H9 (cell line): ENCODE measurements around the gene PLEKHO2. TPM values are rescaled to one million over a fixed set of nuclear protein-coding genes. Genes with fewer than 3 reads are reported as not detected.
A peak's percentile ranks its signal among the peaks of the same experiment; 100 is the strongest.

ENCODE experiments used
- DNase-seq: peaks from one replicate; pipeline ENCODE4 v3.0.0-alpha.2; 2017
- H2AFZ ChIP-seq: one replicate; pipeline ENCODE4 v1.6.1; 2013; ENCODE audit warnings: mild to moderate bottlenecking, low read length, control low read depth, moderate library complexity
- H2AK5ac ChIP-seq: 2 replicates; pipeline ENCODE4 v1.6.1; 2013; ENCODE audit warnings: low read length, control low read depth, mixed read lengths; ENCODE audit not compliant: insufficient read length
- H2BK120ac ChIP-seq: one replicate; pipeline ENCODE4 v1.6.1; 2013; ENCODE audit warnings: low read depth, mild to moderate bottlenecking, low read length, control low read depth, inconsistent platforms; ENCODE audit not compliant: poor library complexity, severe bottlenecking
- H2BK12ac ChIP-seq: 2 replicates; pipeline ENCODE4 v1.6.1; 2013; ENCODE audit warnings: low read length, control low read depth, mixed read lengths, low read depth; ENCODE audit not compliant: insufficient read length
- H2BK15ac ChIP-seq: 2 replicates; pipeline ENCODE4 v1.6.1; 2013; ENCODE audit warnings: low read depth, low read length, control low read depth
- H2BK20ac ChIP-seq: one replicate; pipeline ENCODE4 v1.6.1; 2013; ENCODE audit warnings: low read depth, mild to moderate bottlenecking, low read length, control low read depth, inconsistent platforms; ENCODE audit not compliant: poor library complexity, severe bottlenecking
- H2BK5ac ChIP-seq: 2 replicates; pipeline ENCODE4 v1.6.1; 2013; ENCODE audit warnings: low read length, control low read depth, mixed read lengths; ENCODE audit not compliant: insufficient read length
- H3K14ac ChIP-seq: 2 replicates; pipeline ENCODE4 v1.6.1; 2013; ENCODE audit warnings: low read length, control low read depth; ENCODE audit not compliant: insufficient read depth
- H3K18ac ChIP-seq: 2 replicates; pipeline ENCODE4 v1.6.1; 2013; ENCODE audit warnings: low read depth, mild to moderate bottlenecking, mixed read lengths, low read length, control low read depth; ENCODE audit not compliant: insufficient read length
- H3K23ac ChIP-seq: 2 replicates; pipeline ENCODE4 v1.6.1; 2013; ENCODE audit warnings: low read length, control low read depth, mixed read lengths, low read depth; ENCODE audit not compliant: insufficient read length
- H3K23me2 ChIP-seq: 2 replicates; pipeline ENCODE4 v1.6.1; 2013; ENCODE audit warnings: low read depth, mild to moderate bottlenecking, mixed read lengths, low read length, control low read depth; ENCODE audit not compliant: insufficient read length, poor library complexity, severe bottlenecking
- H3K27ac ChIP-seq: 2 replicates; pipeline ENCODE4 v1.5.1; 2013; ENCODE audit warnings: low read length, control low read depth, mixed read lengths, low read depth; ENCODE audit not compliant: insufficient read length
- H3K27me3 ChIP-seq: 2 replicates; pipeline ENCODE4 v1.6.1; 2013; ENCODE audit warnings: low read length, control low read depth, inconsistent platforms; ENCODE audit not compliant: insufficient read depth
- H3K4ac ChIP-seq: 2 replicates; pipeline ENCODE4 v1.6.1; 2013; ENCODE audit warnings: low read depth, mild to moderate bottlenecking, control low read depth, inconsistent platforms, low read length, moderate library complexity
- H3K4me1 ChIP-seq: 2 replicates; pipeline ENCODE4 v1.6.1; 2013; ENCODE audit warnings: low read length, control low read depth, inconsistent platforms; ENCODE audit not compliant: insufficient read depth
- H3K4me2 ChIP-seq: 2 replicates; pipeline ENCODE4 v1.6.1; 2013; ENCODE audit warnings: low read length, control low read depth, mixed read lengths; ENCODE audit not compliant: insufficient read length, insufficient read depth
- H3K56ac ChIP-seq: 2 replicates; pipeline ENCODE4 v1.6.1; 2013; ENCODE audit warnings: low read depth, mild to moderate bottlenecking, mixed read lengths, low read length, control low read depth; ENCODE audit not compliant: insufficient read length
- H3K79me1 ChIP-seq: 2 replicates; pipeline ENCODE4 v1.6.1; 2013; ENCODE audit warnings: low read depth, mild to moderate bottlenecking, moderate library complexity, low read length, control low read depth, inconsistent platforms; ENCODE audit not compliant: insufficient read depth, poor library complexity, severe bottlenecking
- H3K79me2 ChIP-seq: 2 replicates; pipeline ENCODE4 v1.6.1; 2013; ENCODE audit warnings: low read length, control low read depth, inconsistent platforms; ENCODE audit not compliant: insufficient read depth
- H3K9ac ChIP-seq: 2 replicates; pipeline ENCODE4 v1.6.1; 2013; ENCODE audit warnings: low read length, control low read depth, mixed read lengths; ENCODE audit not compliant: insufficient read length; ENCODE audit errors: extremely low read depth
- H3K9me3 ChIP-seq: one replicate; pipeline ENCODE4 v1.6.1; 2013; ENCODE audit warnings: low read depth, low read length, inconsistent platforms; ENCODE audit not compliant: control insufficient read depth
- H3T11ph ChIP-seq: one replicate; pipeline ENCODE4 v1.6.1; 2013; ENCODE audit warnings: mild to moderate bottlenecking, low read length, control low read depth, inconsistent platforms
- H4K20me1 ChIP-seq: one replicate; pipeline ENCODE4 v1.6.1; 2013; ENCODE audit not compliant: control insufficient read depth, insufficient read length, insufficient read depth
- H4K5ac ChIP-seq: 2 replicates; pipeline ENCODE4 v1.6.1; 2013; ENCODE audit warnings: low read depth, mild to moderate bottlenecking, mixed read lengths, low read length, control low read depth; ENCODE audit not compliant: insufficient read length
- H4K8ac ChIP-seq: replicated peaks from 2 replicates; pipeline ENCODE4 v1.6.1; 2013; ENCODE audit warnings: low read length, control low read depth, mixed read lengths, low read depth; ENCODE audit not compliant: insufficient read length
- H4K91ac ChIP-seq: 2 replicates; pipeline ENCODE4 v1.6.1; 2013; ENCODE audit warnings: low read depth, mild to moderate bottlenecking, moderate library complexity, mixed read lengths, low read length, control low read depth; ENCODE audit not compliant: insufficient read length
- H3K27ac Mint-ChIP-seq, 3 experiments: 2 replicates in 2 of 3; 3 replicates in 1 of 3; pipeline ENCODE4 v1.8.0; 2020 to 2021; ENCODE audit warnings: mixed read lengths in 3 of 3, mild to moderate bottlenecking in 1 of 3, moderate library complexity in 1 of 3
- H3K27me3 Mint-ChIP-seq: 2 replicates; pipeline ENCODE4 v1.8.0; 2021; ENCODE audit warnings: low read depth, mild to moderate bottlenecking, moderate library complexity, mixed read lengths
- H3K36me3 Mint-ChIP-seq, 3 experiments: 2 replicates in 2 of 3; 3 replicates in 1 of 3; pipeline ENCODE4 v1.8.0; 2020 to 2021; ENCODE audit warnings: low read depth in 3 of 3, mixed read lengths in 3 of 3; ENCODE audit not compliant: insufficient read depth in 1 of 3
- H3K4me1 Mint-ChIP-seq, 2 experiments: 2 replicates each; pipeline ENCODE4 v1.8.0; 2020; ENCODE audit warnings: mixed read lengths in 2 of 2
- H3K4me3 Mint-ChIP-seq, 2 experiments: 2 replicates in 1 of 2; 3 replicates in 1 of 2; pipeline ENCODE4 v1.8.0; 2020 to 2021; ENCODE audit warnings: mild to moderate bottlenecking in 2 of 2, mixed read lengths in 2 of 2, moderate library complexity in 1 of 2
- H3K9me3 Mint-ChIP-seq, 2 experiments: 2 replicates in 1 of 2; 3 replicates in 1 of 2; pipeline ENCODE4 v1.8.0; 2020; ENCODE audit warnings: mild to moderate bottlenecking in 2 of 2, mixed read lengths in 2 of 2, moderate library complexity in 1 of 2
- WGBS: extraction: QIAGEN DNeasy Blood & Tissue Kit; methylation state at CpG from one replicate; pipeline ENCODE4 v1.1.7; 2013; ENCODE audit warnings: missing lambda C conversion rate, low lambda C conversion rate, mixed read lengths; ENCODE audit not compliant: insufficient read length; ENCODE audit errors: extremely low coverage; 5-methylcytosine and 5-hydroxymethylcytosine counted together
- total RNA-seq: library from RNA; stranded (reverse); gene quantifications from 2 replicates; pipeline ENCODE4 v1.2.1, GENCODE V29; 2021
- TF ChIP-seq, protein P1 (sequence below): fragments of 200-600 bp; sonication (generic); conservative IDR thresholded peaks from 3 replicates; pipeline ENCODE4 v1.8.0; 2021; ENCODE audit warnings: antibody characterized with exemption, mild to moderate bottlenecking

The PLEKHO2 gene
- total RNA-seq, 1 experiment from 2014 or later: 18.1 TPM

DNA sequence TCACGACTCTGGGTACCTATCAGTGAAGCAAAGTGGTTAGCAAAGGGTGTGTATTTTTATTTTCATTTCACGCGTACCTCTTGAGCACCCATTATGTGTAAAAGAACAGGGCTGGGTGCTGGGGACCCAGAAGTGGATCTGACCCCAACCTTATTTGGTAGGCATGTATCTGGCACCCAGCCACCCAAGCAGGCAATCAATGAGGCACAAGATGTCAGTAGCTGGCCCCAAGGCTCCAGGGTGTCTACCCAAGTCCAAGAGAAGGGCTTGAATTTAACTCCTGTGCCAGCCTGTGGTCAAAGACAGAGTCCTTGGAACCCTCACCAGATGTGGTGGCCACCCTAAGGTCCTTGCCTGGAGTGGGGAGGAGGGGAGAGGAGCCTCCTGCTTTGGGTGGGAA lies 5.7 kb downstream of the PLEKHO2 start:
- H3K4ac ChIP-seq: no peak overlapping the region
- no peak overlapping the region for H3K4me3 Mint-ChIP-seq
- H3K27ac ChIP-seq: no peak overlapping the region
- no peak overlapping the region for H3K18ac ChIP-seq
- H3T11ph ChIP-seq: no peak overlapping the region
- no peak overlapping the region for H3K9ac ChIP-seq
- peak overlapping the region; percentile 38 to 85 (median 68); a peak in 2 of 7 replicates for H3K27ac Mint-ChIP-seq
- TF ChIP-seq, protein P1, sequence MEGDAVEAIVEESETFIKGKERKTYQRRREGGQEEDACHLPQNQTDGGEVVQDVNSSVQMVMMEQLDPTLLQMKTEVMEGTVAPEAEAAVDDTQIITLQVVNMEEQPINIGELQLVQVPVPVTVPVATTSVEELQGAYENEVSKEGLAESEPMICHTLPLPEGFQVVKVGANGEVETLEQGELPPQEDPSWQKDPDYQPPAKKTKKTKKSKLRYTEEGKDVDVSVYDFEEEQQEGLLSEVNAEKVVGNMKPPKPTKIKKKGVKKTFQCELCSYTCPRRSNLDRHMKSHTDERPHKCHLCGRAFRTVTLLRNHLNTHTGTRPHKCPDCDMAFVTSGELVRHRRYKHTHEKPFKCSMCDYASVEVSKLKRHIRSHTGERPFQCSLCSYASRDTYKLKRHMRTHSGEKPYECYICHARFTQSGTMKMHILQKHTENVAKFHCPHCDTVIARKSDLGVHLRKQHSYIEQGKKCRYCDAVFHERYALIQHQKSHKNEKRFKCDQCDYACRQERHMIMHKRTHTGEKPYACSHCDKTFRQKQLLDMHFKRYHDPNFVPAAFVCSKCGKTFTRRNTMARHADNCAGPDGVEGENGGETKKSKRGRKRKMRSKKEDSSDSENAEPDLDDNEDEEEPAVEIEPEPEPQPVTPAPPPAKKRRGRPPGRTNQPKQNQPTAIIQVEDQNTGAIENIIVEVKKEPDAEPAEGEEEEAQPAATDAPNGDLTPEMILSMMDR: no peak
- no peaks in the 10 kb centered on the region for H3K9me3 Mint-ChIP-seq
- H3K4me2 ChIP-seq: no peak overlapping the region
- no peaks in the 10 kb centered on the region for H4K20me1 ChIP-seq
- H3K79me2 ChIP-seq: peaks cover 24% of the 10 kb centered on the region; the same call in 1 of the 2 replicates
- H2BK5ac ChIP-seq: no peak overlapping the region
- H4K5ac ChIP-seq: no peak overlapping the region
- H2BK15ac ChIP-seq: no peak overlapping the region
- no peak overlapping the region for H4K8ac ChIP-seq
- H3K23ac ChIP-seq: no peak overlapping the region
- no peak overlapping the region for H2BK20ac ChIP-seq
- no peaks in the 10 kb centered on the region for H3K27me3 ChIP-seq
- H3K4me1 ChIP-seq: peaks cover 7% of the 10 kb centered on the region
- peaks cover 6% of the 10 kb centered on the region for H3K23me2 ChIP-seq
- peaks cover 17 to 34% (median 30%) of the 10 kb centered on the region in 3 experiments; a peak in 6 of 7 replicates for H3K36me3 Mint-ChIP-seq
- H3K14ac ChIP-seq: no peak overlapping the region
- WGBS: no CpG with 5 or more reads among the region's 3 CpGs
- H2BK120ac ChIP-seq: no peak overlapping the region
- H3K79me1 ChIP-seq: peaks cover 10% of the 10 kb centered on the region
- H2AFZ ChIP-seq: no peak overlapping the region
- H2BK12ac ChIP-seq: no peak overlapping the region
- H2AK5ac ChIP-seq: no peak overlapping the region
- no peaks in the 10 kb centered on the region for H3K9me3 ChIP-seq
- H3K27me3 Mint-ChIP-seq: no peaks in the 10 kb centered on the region; the same call in 1 of the 2 replicates
- H3K4me1 Mint-ChIP-seq: peaks cover 57 to 63% of the 10 kb centered on the region in 2 experiments
- H4K91ac ChIP-seq: no peak overlapping the region
- peak; percentile 20 for DNase-seq
- H3K56ac ChIP-seq: no peak overlapping the region
